ENCODE measurements around the gene MVD. TPM values are rescaled to one million over a fixed set of nuclear protein-coding genes. Genes with fewer than 3 reads are reported as not detected.

Gene MVD
- total RNA-seq, 1 donor from 2014 or later = 196 TPM

GRCh38 chr16:88706965-88707826 lies 44.3 kb upstream of the MVD start:
- no peaks in the 10 kb centered on the region for H3K36me3 Mint-ChIP-seq (ENCODE audit: low read depth)
- TF ChIP-seq, protein P1, sequence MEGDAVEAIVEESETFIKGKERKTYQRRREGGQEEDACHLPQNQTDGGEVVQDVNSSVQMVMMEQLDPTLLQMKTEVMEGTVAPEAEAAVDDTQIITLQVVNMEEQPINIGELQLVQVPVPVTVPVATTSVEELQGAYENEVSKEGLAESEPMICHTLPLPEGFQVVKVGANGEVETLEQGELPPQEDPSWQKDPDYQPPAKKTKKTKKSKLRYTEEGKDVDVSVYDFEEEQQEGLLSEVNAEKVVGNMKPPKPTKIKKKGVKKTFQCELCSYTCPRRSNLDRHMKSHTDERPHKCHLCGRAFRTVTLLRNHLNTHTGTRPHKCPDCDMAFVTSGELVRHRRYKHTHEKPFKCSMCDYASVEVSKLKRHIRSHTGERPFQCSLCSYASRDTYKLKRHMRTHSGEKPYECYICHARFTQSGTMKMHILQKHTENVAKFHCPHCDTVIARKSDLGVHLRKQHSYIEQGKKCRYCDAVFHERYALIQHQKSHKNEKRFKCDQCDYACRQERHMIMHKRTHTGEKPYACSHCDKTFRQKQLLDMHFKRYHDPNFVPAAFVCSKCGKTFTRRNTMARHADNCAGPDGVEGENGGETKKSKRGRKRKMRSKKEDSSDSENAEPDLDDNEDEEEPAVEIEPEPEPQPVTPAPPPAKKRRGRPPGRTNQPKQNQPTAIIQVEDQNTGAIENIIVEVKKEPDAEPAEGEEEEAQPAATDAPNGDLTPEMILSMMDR (conservative IDR thresholded peaks at IDR 0.05) = no peak
- peaks cover 18% of the 10 kb centered on the region for H3K4me1 Mint-ChIP-seq
- H3K27ac Mint-ChIP-seq (ENCODE audit: unreplicated experiment) = peak overlapping the region; percentile 57
- no peaks in the 10 kb centered on the region for H3K9me3 Mint-ChIP-seq
- no peaks in the 10 kb centered on the region for H3K27me3 Mint-ChIP-seq (ENCODE audit: low read depth)
- no peak for DNase-seq (ENCODE audit: low read depth, low spot score)
- peak overlapping the region; percentile 86 for H3K4me3 Mint-ChIP-seq

- TF ChIP-seq, protein P1 (conservative IDR thresholded peaks at IDR 0.05) = no peak
- H3K27ac Mint-ChIP-seq (ENCODE audit: unreplicated experiment) = peak within 1 kb of the TSS; percentile 57
- H3K4me1 Mint-ChIP-seq = peaks cover 18% of the 10 kb centered on the region
- no peaks in the 10 kb centered on the region for H3K9me3 Mint-ChIP-seq
- DNase-seq (ENCODE audit: low read depth, low spot score) = peak; percentile 82
- peak within 1 kb of the TSS; percentile 92 for H3K4me3 Mint-ChIP-seq
- H3K27me3 Mint-ChIP-seq (ENCODE audit: low read depth) = no peaks in the 10 kb centered on the region
- no peaks in the 10 kb centered on the region for H3K36me3 Mint-ChIP-seq (ENCODE audit: low read depth)
Measured at GRCh38 chr16:88706229-88706964, 43.5 kb upstream of the MVD start, which contains the start of the genes CTU2 and RNF166. Gene CTU2 (plus strand): TSS chr16:88706503. CDS start chr16:88706531, 28 bp downstream. Gene RNF166 (minus strand): TSS chr16:88706408. CDS start chr16:88706325, 83 bp downstream.

- Mint-ChIP-seq H3K27ac (ENCODE audit: unreplicated experiment) (no peak overlapping the region), H3K4me1 (peaks cover 18% of the 10 kb centered on the region), H3K27me3 (ENCODE audit: low read depth) (no peaks in the 10 kb centered on the region), H3K9me3 (no peaks in the 10 kb centered on the region), H3K4me3 (peak overlapping the region; percentile 92), H3K36me3 (ENCODE audit: low read depth) (no peaks in the 10 kb centered on the region)
- no peak for DNase-seq (ENCODE audit: low read depth, low spot score)
- TF ChIP-seq, protein P1 (conservative IDR thresholded peaks at IDR 0.05) = no peak
Measured at GRCh38 chr16:88705801-88706228, 42.9 kb upstream of the MVD start.

DNA sequence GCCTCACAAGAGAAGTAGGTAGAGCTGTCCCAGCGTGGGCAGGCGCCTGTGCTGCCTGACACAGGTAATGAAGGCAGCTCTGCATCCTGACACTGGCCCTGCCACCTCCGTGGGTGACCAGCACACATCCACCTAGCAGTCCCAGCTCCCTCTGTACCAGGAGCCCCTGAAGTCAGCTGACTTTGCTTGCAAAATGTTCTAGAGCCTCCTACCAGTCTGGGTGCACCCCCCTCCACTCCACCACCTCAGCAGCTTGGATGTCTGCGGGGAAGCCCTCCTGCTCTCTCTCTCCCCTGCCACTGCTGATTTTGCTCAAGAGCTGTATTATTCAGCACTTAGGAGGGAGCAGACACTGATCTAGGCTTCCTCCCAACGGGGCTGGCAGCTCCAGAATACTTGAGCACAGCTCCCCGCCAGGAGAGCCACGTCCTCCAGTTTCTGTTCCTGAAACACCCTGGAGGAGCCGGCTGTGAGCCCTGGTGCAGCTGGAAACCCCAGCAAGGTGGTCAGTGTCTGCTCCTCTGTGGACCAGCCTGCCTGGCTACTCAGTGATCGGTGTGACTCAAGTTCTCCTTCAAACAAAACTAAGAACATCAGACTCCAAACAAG lies 42.3 kb upstream of the MVD start:
- Mint-ChIP-seq H3K27ac (ENCODE audit: unreplicated experiment) (no peak overlapping the region), H3K4me3 (peak overlapping the region; percentile 92), H3K9me3 (no peaks in the 10 kb centered on the region), H3K4me1 (peaks cover 18% of the 10 kb centered on the region), H3K36me3 (ENCODE audit: low read depth) (no peaks in the 10 kb centered on the region), H3K27me3 (ENCODE audit: low read depth) (no peaks in the 10 kb centered on the region)
- TF ChIP-seq, protein P1 (conservative IDR thresholded peaks at IDR 0.05) = no peak
- DNase-seq (ENCODE audit: low read depth, low spot score) = no peak
